HG03175 (cell line): Measurements from ENCODE around the gene TXLNG.
A peak's percentile ranks its signal among the peaks of the same experiment; 100 is the strongest.

Source experiments
- ATAC-seq: cut with Tn5 transposase; IDR thresholded peaks from one replicate; pipeline ENCODE4 v1.9.1; 2021; ENCODE audit warnings: mild to moderate bottlenecking, moderate library complexity; ENCODE audit not compliant: unreplicated experiment

Gene TXLNG

DNA sequence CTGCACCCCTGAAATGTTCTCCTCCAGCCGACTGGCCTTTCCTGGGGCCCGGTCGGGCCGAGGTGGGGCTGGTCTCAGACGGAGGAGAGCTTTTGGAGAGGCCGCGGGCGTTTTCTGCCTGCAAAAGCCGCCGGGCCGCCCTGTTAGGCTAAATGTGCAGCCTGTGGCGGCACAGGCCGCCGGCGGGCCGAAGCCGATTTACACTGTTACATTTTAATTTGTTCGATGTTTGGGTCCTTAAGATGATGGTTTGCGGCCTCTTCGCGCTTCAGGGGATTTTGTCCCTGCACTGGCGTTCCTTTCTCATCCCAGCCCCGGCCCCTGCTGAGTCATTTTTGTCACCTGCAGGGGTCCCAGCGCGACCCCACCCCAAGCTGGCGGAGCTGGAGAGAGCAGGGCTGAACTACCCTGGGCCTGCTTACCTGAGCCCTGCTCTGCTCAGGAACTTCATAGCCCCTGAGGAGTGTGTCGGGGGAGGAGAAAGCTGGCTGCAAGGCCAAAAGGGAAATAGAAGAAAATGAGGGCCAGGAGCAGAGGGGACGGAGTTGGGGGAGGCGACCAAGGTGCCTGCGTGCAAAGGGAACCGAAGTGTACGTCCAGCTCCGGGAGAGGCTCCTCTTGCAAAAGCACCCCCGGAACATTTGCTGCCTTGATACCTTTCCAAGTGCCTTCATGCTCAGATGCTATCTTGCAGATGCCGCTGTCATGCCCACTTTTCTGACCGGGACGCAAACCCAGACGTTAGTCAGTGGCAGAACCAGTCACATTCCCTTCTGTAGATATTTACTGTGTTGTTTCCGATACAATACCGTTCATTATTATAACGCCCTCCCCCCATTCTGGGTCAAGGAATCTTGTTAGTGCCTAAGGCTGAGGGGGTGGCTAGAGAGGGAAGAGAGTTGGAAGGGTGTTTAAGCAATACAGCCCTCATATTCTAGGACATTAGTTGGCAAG lies 84.9 kb downstream of the TXLNG start:
- ATAC-seq = peak; percentile 5

DNA sequence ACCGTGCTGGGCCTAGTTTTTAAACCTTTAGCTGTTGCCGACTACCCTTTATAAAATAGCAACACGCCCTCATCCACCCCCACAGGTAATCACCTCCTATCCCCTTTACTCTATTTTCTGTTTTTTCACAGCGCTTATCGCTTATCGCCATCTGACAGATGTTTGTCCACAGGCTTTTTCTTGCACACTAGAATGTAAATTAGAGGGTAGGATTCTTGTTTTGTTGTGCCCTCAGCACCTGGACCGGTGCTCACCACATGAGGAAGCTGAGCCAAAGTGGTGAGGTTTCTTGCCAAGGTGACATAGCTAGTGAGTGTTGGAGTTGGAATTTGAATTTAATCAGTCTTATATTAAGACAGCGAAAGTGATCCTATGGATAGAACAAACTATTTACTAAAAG lies 86.8 kb downstream of the TXLNG start:
- ATAC-seq = no peak

DNA sequence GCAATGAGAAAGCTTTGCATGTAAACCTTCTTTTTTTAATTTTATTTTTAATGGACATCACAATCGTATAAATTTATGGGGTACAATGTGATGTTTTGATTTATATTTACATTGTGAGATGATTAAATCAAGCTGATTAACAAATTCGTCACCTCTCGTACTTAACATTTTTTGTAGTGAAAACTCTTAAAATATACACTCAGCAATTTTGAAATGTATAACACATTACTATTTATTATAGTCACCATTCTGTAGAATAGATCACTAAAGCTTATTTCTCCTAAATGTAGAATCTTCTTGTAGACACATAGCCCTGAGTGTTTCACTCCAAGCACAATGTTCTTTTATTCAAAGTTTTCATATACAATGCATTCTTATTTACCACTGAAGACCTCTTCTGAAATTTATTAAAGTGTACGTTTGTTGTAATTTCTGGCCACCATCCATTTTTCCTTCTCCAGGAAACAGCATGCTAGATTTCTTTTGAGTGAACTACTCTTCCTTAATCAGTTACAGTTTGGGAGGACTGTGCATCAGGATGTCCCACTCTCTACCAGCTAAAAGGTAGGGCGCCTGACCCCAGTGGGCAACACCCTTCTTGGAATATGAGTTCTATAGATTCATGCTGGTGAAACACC lies 88.3 kb downstream of the TXLNG start:
- ATAC-seq = no peak

DNA sequence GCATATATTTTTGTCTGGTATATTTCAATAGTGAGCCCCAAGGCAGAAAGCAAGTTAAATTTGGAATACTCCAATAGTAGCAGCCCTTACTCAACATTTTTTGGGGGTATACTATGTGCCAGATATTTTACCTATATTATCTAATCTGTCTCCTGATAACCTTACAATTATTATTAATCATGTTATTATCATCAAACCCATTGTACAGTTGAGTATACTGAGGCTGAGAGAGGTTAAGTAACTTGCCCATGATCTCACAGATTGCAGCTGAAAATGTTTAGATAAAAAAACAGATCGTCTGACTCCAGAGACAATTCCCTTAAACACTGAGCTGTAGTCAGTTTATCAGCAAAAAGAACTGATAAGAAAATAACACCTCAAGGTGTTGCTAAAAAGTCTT lies 90.4 kb downstream of the TXLNG start:
- ATAC-seq = no peak

DNA sequence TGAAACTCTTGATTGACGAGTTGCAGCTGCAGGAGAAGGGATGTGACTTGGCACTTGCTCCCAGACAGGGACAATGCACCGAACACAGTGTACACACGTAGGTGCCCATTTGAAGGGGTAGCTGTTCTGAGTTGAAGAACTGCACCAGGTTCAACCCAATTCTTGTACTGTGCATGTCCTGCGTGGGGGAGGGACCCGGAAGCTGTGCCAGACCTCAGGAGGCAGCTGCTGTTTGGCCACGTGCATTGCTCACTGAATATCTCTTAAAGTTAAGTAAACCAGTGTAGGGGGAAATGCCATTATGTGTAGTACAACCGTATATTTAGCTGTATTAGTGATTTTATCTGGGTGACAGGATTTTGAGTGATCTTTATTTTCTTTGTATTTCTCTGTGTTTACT lies 95.9 kb downstream of the TXLNG start:
- ATAC-seq = no peak

DNA sequence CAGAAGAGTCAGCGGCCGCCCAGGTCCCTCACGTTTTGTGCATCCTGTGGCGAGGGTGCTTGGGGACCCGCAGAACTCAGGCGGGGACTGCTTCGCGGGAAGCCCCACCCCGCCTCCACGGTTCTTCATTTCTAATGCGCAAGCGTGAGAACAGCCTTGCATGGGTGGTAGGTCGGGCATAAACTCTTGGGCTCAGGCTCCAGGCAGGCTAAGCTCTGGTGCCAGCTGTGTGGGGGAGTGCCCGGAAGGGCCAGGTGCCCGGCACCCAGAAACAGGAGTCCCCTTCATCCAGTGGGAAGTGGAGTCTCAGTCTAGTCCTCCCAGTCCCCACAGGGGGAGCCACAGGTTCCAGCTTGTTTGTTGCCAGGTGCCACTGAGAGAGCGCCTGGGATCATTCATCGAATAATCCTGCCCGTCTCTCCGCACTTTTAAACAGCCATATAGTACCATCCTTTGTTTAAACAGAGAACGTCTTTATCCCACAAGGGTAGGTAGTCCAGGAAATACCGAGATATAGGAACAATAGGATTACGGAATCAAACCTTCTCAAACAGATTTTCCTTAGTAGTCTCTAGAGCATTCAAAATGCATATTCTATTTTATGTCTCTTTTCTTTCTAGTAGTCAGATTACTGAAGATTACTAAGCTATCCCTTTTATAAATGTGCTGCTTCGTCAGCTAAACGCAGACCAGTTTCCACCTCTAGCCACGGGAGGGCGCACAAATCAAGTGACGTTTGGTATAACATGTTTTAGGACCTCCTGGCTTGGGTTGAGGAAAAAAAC lies 96.6 kb downstream of the TXLNG start:
- ATAC-seq = peak; percentile 56

DNA sequence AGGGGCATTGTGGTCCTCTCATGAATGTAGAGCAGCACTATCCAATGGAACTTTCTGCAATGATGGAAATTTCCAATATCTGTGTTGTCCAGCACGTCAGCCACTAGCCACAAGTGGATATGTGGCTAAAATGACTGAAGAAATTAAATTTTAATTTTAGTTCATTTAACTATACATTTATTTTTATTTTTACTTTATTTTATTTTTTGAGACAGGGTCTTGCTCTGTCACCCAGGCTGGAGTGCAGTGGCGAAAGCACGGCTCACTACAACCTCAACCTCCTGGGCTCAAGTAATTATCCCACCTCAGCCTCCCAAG lies 97.2 kb downstream of the TXLNG start:
- ATAC-seq = no peak

DNA sequence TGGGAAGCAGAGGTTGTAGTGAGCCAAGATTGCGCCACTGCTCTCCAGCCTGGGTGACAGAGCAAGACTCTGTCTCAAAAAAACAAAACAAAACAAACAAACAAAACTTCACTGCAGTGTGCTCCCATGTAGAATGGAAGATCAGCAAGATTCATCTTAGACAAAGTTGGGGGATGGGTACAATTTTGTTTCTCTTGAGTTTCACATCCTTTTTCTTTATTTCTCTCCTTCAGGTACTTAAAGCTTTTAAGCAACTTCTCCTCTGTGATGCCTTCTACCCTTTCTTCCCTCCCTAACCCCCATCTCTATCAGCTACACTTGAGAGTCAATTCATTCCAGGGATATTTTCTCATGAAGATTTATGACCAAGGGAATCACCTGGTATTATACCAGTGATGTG lies 99.4 kb downstream of the TXLNG start:
- no peak for ATAC-seq

DNA sequence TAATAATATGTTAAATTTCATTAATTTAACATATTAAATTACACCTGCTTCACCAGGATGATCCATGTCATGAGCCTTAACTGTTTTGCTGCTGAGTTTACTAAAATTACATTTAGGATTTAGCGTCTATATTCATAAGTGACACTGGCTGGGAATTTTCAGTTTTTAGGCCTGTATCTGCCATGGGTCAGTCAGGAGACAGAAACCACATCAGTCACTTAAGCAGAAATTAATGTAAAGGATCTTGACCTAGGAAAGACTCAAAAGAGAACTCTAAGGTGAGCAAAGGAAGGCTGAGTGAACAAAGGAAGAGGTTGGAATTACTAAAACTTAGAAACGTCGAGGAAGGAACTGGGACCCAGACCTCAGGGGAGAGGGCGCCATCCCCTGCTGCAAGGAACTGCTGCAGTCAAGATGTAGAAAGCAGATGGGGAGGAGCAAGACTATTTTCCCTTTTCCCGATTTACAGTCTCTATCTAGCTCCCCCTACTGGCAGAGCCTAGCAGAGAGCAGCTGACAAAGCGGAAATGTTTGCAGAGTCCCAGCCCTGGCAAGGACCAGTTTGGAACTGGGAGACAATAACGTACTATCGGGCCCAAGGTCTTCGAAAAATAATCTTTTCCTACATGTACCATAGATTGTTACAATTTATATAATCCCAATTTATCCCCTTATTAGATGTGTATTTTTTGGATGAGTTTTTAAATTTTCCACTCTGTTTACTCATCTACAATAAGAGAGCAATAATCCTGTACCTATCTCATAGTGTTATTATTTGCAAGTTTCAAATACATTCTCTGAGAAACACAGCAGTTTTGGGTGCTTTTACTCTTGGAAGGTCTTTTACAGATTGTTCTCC lies 106.5 kb downstream of the TXLNG start:
- ATAC-seq = peak; percentile 59
